Measurements from ENCODE around the gene ZNF804A. TPM values are rescaled to one million over a fixed set of nuclear protein-coding genes. Genes with fewer than 3 reads are reported as not detected.

Gene ZNF804A
- total and polyA plus RNA-seq, 2 experiments from 2014 or later = 0.65 to 0.70 TPM

- Histone ChIP-seq H3K9ac (peak overlapping the region; percentile 84), H3K36me3 (ENCODE audit: low read depth) (no peaks in the 10 kb centered on the region), H4K20me1 (ENCODE audit: insufficient read depth) (no peaks in the 10 kb centered on the region), H3K9me2 (ENCODE audit: insufficient read depth) (no peaks in the 10 kb centered on the region), H3K79me2 (ENCODE audit: insufficient read depth) (peaks cover 15% of the 10 kb centered on the region), H3K27ac (peak overlapping the region; percentile 61), H3K4me2 (ENCODE audit: unreplicated experiment) (peak overlapping the region; percentile 92), H2AFZ (peak overlapping the region; percentile 96), H3K4me1 (ENCODE audit: insufficient read depth) (peaks cover 23% of the 10 kb centered on the region), H3F3A (ENCODE audit: insufficient read depth) (peaks cover 26% of the 10 kb centered on the region), H3K9me3 (ENCODE audit: low read depth) (no peaks in the 10 kb centered on the region), H3K4me3 (peak overlapping the region; percentile 92), H3K27me3 (replicated peaks; ENCODE audit: insufficient read depth) (no peaks in the 10 kb centered on the region)
- DNase-seq = no peak
- in situ Hi-C loops (cut with MboI) = no loop called here
- WGBS, 2 experiments (ENCODE audit: low coverage in 1 of 2, low lambda C conversion rate in 2 of 2, missing lambda C conversion rate in 2 of 2) = 1% methylated on average over 15 to 19 of the region's 19 CpGs
- no peak for TF ChIP-seq EZH2phosphoT487 (IDR thresholded peaks at IDR 0.05; ENCODE audit: insufficient read depth, low read depth)
- no peak for TF ChIP-seq EZH2 (IDR thresholded peaks at IDR 0.05; ENCODE audit: insufficient read depth, poor library complexity, severe bottlenecking)
Measured at GRCh38 chr2:184598002-184598315, 370 bp upstream of the ZNF804A start.

- peak overlapping the region; percentile 61 for H3K27ac ChIP-seq
Measured at GRCh38 chr2:184599054-184599871, 934 bp downstream of the ZNF804A start.

GRCh38 chr2:184599872-184600222 is 1.5 kb downstream of the ZNF804A start:
- Histone ChIP-seq H3K4me2 (ENCODE audit: unreplicated experiment) (peak overlapping the region; percentile 92), H3K36me3 (ENCODE audit: low read depth) (no peaks in the 10 kb centered on the region), H3K9ac (peak overlapping the region; percentile 84; the same call in 1 of the 2 replicates), H3F3A (ENCODE audit: insufficient read depth) (peaks cover 26% of the 10 kb centered on the region), H2AFZ (peak overlapping the region; percentile 96), H3K4me3 (peak overlapping the region; percentile 92), H3K9me2 (ENCODE audit: insufficient read depth) (no peaks in the 10 kb centered on the region), H3K79me2 (ENCODE audit: insufficient read depth) (peaks cover 15% of the 10 kb centered on the region), H3K4me1 (ENCODE audit: insufficient read depth) (peaks cover 23% of the 10 kb centered on the region), H3K27me3 (replicated peaks; ENCODE audit: insufficient read depth) (no peaks in the 10 kb centered on the region), H4K20me1 (ENCODE audit: insufficient read depth) (no peaks in the 10 kb centered on the region), H3K9me3 (ENCODE audit: low read depth) (no peaks in the 10 kb centered on the region), H3K27ac (no peak overlapping the region)
- DNase-seq = peak; percentile 47
- WGBS, 2 experiments (ENCODE audit: low coverage in 1 of 2, low lambda C conversion rate in 2 of 2, missing lambda C conversion rate in 2 of 2) = 87 to 90% methylated on average over 2 of the region's 2 CpGs
- TF ChIP-seq EZH2phosphoT487 (IDR thresholded peaks at IDR 0.05; ENCODE audit: insufficient read depth, low read depth) = no peak
- no peak for TF ChIP-seq EZH2 (IDR thresholded peaks at IDR 0.05; ENCODE audit: insufficient read depth, poor library complexity, severe bottlenecking)
- in situ Hi-C loops (cut with MboI) = no loop called here

More at GRCh38 chr2:184599054-184599871, 934 bp downstream of the ZNF804A start:
- H3K9me2 ChIP-seq (ENCODE audit: insufficient read depth) = no peaks in the 10 kb centered on the region
- H3F3A ChIP-seq (ENCODE audit: insufficient read depth) = peaks cover 26% of the 10 kb centered on the region
- peak overlapping the region; percentile 92 for H3K4me2 ChIP-seq (ENCODE audit: unreplicated experiment)
- TF ChIP-seq EZH2 (IDR thresholded peaks at IDR 0.05; ENCODE audit: insufficient read depth, poor library complexity, severe bottlenecking) (no peak), EZH2phosphoT487 (IDR thresholded peaks at IDR 0.05; ENCODE audit: insufficient read depth, low read depth) (no peak)
- H3K36me3 ChIP-seq (ENCODE audit: low read depth) = no peaks in the 10 kb centered on the region
- peak overlapping the region; percentile 96 for H2AFZ ChIP-seq
- no peaks in the 10 kb centered on the region for H3K9me3 ChIP-seq (ENCODE audit: low read depth)
- no peaks in the 10 kb centered on the region for H3K27me3 ChIP-seq (replicated peaks; ENCODE audit: insufficient read depth)
- peak overlapping the region; percentile 84 for H3K9ac ChIP-seq
- no peaks in the 10 kb centered on the region for H4K20me1 ChIP-seq (ENCODE audit: insufficient read depth)
- WGBS, 2 experiments (ENCODE audit: low coverage in 1 of 2, low lambda C conversion rate in 2 of 2, missing lambda C conversion rate in 2 of 2) = 39 to 42% methylated on average over 7 of the region's 7 CpGs
- peaks cover 15% of the 10 kb centered on the region for H3K79me2 ChIP-seq (ENCODE audit: insufficient read depth)
- peak; percentile 27 for DNase-seq
- peak overlapping the region; percentile 92 for H3K4me3 ChIP-seq
- in situ Hi-C loops (cut with MboI) = no loop called here
- peaks cover 23% of the 10 kb centered on the region for H3K4me1 ChIP-seq (ENCODE audit: insufficient read depth)

- Histone ChIP-seq H3K9me3 (ENCODE audit: low read depth) (no peaks in the 10 kb centered on the region), H3F3A (ENCODE audit: insufficient read depth) (peaks cover 12% of the 10 kb centered on the region), H3K27ac (no peak overlapping the region), H3K9me2 (ENCODE audit: insufficient read depth) (no peaks in the 10 kb centered on the region), H2AFZ (0 out of 2 replicates have a peak overlapping the region, but pooled peaks have one; percentile 5), H3K4me3 (no peak overlapping the region), H4K20me1 (ENCODE audit: insufficient read depth) (no peaks in the 10 kb centered on the region), H3K4me1 (ENCODE audit: insufficient read depth) (peaks cover 18% of the 10 kb centered on the region), H3K27me3 (replicated peaks; ENCODE audit: insufficient read depth) (no peaks in the 10 kb centered on the region), H3K9ac (no peak overlapping the region), H3K4me2 (ENCODE audit: unreplicated experiment) (no peak overlapping the region), H3K79me2 (ENCODE audit: insufficient read depth) (peaks cover 15% of the 10 kb centered on the region), H3K36me3 (ENCODE audit: low read depth) (no peaks in the 10 kb centered on the region)
- 46 to 52% methylated on average over 3 of the region's 3 CpGs for WGBS, 2 experiments (ENCODE audit: low coverage in 1 of 2, low lambda C conversion rate in 2 of 2, missing lambda C conversion rate in 2 of 2)
- no peak for DNase-seq
- in situ Hi-C loops (cut with MboI) = no loop called here
- TF ChIP-seq EZH2phosphoT487 (IDR thresholded peaks at IDR 0.05; ENCODE audit: insufficient read depth, low read depth) = no peak
- no peak for TF ChIP-seq EZH2 (IDR thresholded peaks at IDR 0.05; ENCODE audit: insufficient read depth, poor library complexity, severe bottlenecking)
Measured at GRCh38 chr2:184602734-184603133, 4.4 kb downstream of the ZNF804A start.

Measured in GM23248 (cell line).